Fibroblast of the conjunctiva (primary cell): Measurements from ENCODE around the gene CTXND1.

Source experiments
- DNase-seq: peaks from one replicate; pipeline ENCODE4 v3.0.0-alpha.2; 2010; ENCODE audit warnings: low read depth

The CTXND1 gene

GRCh38 chr15:80251428-80252120 lies 439 bp downstream of the CTXND1 start:
- DNase-seq: no peak

GRCh38 chr15:80250614-80251427 lies 1.2 kb downstream of the CTXND1 start:
- DNase-seq: no peak

GRCh38 chr15:80249973-80250372 lies 2.0 kb downstream of the CTXND1 start:
- no peak for DNase-seq

- no peak for DNase-seq
Measured at GRCh38 chr15:80247320-80247719, 4.7 kb downstream of the CTXND1 start.

GRCh38 chr15:80246425-80246894 lies 5.6 kb downstream of the CTXND1 start:
- DNase-seq: no peak

- no peak for DNase-seq
Measured at GRCh38 chr15:80242802-80243201, 9.2 kb downstream of the CTXND1 start.

GRCh38 chr15:80242132-80242769 lies 9.8 kb downstream of the CTXND1 start:
- no peak for DNase-seq

- no peak for DNase-seq
Measured at GRCh38 chr15:80241508-80241907, 10.5 kb downstream of the CTXND1 start.

GRCh38 chr15:80240276-80240675 lies 11.7 kb downstream of the CTXND1 start:
- DNase-seq: no peak

GRCh38 chr15:80234883-80235282 lies 17.1 kb downstream of the CTXND1 start:
- DNase-seq: no peak

- no peak for DNase-seq
Measured at GRCh38 chr15:80233581-80233980, 18.4 kb downstream of the CTXND1 start.

- no peak for DNase-seq
Measured at GRCh38 chr15:80231371-80231770, 20.6 kb downstream of the CTXND1 start.

GRCh38 chr15:80228959-80229610 lies 22.9 kb downstream of the CTXND1 start:
- DNase-seq: no peak

- no peak for DNase-seq
Measured at GRCh38 chr15:80219955-80220354, 32.1 kb downstream of the CTXND1 start.

GRCh38 chr15:80217327-80217900 lies 34.6 kb downstream of the CTXND1 start:
- no peak for DNase-seq

GRCh38 chr15:80216911-80217310 lies 35.1 kb downstream of the CTXND1 start:
- DNase-seq: no peak

- DNase-seq: no peak
Measured at GRCh38 chr15:80216141-80216540, 35.9 kb downstream of the CTXND1 start.

- DNase-seq: no peak
Measured at GRCh38 chr15:80214910-80215309, 37.1 kb downstream of the CTXND1 start.

- no peak for DNase-seq
Measured at GRCh38 chr15:80211976-80212375, 40.0 kb downstream of the CTXND1 start.

GRCh38 chr15:80210611-80211573 lies 41.1 kb downstream of the CTXND1 start:
- DNase-seq: no peak
